SH-SY5Y (cell line): ENCODE results near the gene CELF6.

Source experiments
- GATA2 ChIP-seq: IDR thresholded peaks from 2 replicates; pipeline ENCODE4 v1.6.1; 2011; ENCODE audit warnings: mild to moderate bottlenecking, low read depth, low read length
- GATA3 ChIP-seq: IDR thresholded peaks from 2 replicates; pipeline ENCODE4 v1.6.1; 2011; ENCODE audit warnings: low read depth, mild to moderate bottlenecking, low read length, moderate library complexity

GRCh38 chr15:72315706-72316370 is 4.1 kb downstream of the CELF6 start:
- TF ChIP-seq GATA2 (no peak), GATA3 (no peak)
